ENCODE measurements around the gene PPP1R18.
"Not testable (repeated sequence)": the region's sequence is repeated elsewhere in the genome, so short reads cannot be mapped to it uniquely, and the experiment has no call there.

Gene PPP1R18

DNA sequence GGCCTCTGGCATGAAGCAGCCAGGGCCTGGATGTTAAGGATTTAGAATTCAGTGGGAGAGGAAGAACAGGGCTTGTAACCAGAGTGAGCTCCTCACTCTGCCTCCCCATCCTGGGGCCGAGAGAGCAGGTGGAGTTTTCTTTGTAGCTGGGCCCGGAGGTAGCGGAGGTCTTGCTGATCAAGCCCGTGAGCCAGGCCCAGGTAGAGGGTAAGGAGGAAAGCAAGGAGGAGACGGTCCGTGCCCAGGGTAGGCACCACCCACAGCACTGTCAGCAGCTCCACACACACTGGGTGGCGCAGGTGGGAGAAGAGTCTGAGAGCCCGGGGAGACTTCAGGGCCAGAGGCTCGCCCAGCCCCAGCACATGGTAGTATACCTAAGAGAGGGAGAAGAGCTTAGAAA is 2.1 kb upstream of the PPP1R18 start:
- no peak for DNase-seq

DNA sequence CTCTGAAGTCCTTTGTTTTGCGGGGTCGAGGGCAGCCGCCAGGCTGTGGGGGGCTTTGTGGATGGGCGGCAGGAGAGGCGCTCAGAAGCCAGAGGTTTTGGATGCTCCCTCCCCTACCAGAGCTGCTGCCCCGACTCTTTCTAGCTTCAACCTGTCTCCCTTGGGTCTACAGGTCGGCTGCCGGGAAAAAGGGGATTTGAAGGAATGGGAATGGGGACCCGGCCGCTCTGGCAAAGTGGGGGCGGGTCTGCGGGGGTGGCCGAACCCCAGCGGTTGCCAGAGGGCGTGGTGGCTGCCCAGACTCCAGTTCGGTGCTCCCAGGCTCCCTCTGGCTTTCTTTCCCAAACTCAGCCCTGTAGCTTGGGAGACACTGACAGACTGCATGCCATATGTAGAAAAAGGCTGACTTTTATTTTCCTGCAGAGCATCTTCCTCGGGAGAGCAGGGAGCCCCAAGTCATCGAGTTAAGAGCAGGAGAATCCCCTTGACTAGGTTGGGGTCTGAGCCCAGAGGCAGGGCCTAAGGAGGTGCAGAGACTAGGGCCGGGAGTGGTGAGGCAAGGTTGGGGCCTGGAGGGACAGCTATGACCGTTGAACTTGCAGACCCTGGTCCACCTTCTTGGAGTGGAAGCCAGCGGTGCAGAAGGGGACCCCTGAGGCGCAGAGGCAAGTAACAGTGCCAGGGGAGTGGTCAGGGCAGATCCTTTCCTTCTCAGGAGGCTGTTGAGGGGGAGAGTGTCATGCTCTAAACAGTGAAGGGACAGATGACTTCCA is 1.4 kb upstream of the PPP1R18 start:
- DNase-seq: no peak

DNA sequence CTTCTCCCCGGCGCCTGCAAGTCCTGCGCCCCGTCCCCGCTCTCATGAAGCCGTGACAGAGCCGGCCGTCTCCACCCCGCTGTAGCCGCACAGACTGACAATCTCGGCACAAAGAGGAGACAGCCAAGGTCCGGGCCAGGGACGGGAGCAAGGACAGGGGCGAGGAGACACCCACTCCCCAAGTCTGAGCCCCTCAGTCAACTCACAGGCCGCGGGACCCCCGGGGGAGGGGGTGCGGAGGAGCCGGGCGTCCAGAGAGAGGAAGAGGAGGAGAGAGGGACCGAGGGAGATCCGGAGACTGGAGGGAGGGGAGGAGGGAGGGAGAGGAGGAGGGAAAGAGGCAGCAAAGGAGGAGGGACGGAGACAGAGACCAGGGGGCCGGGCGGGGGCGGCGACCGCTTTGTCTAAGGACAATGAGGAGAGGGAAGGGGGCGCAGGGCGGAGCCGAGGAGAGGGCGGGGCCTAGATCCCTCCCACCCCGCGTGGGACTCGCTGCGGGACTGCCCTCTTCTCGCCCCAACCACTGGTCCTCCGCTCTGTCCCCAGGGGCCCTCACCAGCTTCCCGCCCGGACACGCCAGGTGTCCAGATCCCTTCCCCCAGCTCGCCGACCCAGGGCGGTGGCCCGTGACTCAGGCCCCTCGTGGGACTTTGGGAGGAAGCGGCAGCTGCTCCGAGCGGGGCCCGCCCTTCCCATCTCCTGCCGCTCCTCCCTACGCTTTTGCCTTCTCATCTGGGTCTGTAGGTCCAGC is 638 bp upstream of the PPP1R18 start:
- peak; percentile 79 for DNase-seq

DNA sequence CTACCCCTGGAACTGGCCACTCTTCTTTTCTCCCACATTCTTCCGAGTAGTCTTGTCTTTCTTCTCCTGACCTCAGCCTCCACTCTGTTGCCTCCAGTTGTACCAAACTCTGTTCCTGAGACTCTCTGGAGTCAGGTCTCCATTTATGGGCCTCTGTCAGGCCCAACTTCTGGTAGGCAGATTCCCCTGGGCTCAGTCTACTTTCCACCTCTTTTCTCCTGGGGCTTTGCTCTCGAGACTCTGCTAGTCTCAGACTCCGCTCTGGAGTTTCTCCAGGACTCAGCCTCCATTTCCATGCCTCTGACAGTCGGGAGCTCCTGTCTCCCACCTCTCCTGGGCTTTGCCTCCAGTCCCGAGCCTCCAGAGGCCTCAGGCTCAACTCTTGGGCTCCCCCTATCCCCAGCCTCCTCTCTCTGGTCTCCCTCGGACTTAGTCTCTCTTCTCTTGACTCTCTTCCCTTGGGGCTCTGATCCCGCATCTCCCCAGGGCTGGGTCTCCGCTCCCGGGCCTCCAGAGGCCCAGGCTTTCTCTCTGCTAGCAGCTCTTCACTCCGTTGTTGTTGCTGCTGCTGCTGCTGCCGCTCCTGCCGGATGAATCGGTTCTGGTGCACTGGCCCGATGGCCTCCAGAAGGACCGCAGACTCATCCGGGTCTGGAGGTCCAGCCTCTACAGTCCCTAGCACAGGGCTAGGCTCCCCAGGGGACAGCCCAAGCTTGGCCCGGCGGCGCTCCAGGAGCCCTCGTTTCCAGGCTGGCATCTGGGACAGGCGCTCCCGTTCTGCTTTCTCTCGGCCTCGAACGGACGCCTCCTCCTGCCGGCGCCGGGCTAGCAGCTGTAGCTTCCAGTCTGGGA is 1.1 kb downstream of the PPP1R18 start:
- DNase-seq: no peak

DNA sequence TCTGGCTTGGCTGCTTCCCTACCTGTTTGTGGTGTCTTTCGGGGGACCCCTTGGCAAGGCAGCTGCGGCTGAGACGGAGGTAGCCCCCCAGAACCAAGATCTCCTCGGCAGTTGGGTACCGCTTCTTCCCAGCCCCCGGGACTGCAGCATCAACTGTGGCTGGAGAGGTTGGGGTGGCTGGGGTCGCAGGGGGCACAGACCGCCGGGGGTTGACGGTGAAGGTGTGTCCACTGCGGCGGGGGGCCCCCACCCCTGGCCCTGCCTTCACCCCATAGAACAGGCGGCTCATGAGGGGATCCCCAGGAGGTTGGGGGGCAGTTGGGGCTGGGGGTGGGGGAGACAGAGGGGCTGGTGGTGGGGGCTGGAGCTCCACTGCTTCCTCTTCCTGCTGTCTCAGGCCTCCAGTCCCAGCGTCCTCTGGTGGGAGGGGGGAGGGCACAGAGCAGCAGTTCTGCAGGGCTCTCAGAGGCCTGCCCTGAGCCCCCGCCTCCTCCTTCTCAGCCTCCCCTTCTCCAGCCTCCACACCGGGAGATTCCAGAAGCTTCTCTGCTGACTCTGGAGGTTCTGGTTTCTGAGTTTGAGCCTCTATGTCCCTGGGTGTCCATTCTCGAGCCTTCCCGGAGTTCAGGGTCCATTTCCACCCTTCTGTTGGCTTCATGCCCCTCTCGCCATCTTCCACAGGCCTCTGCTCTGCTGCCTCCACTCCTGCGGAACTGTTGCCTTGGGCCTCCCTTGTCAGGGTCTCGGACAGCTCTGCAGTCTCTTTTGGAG is 1.9 kb downstream of the PPP1R18 start:
- DNase-seq: no peak

DNA sequence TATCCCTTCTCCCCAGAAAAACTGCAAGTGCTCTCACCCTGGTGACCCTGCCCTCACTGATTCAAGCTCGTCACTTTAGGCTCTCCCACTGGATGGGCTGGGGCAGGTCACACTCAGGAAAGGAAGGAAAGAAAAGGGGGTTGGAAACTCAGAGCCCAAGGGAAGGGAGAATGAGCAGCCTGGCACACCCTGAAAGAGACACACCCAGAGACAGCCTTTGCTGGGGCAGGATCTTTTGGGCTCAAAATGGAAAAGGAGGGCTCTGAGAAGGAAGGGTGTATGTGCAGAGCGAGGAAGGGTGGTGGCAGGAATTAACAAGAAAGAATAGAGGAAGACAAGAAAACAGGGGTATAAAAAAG is 2.5 kb downstream of the PPP1R18 start:
- no peak for DNase-seq

DNA sequence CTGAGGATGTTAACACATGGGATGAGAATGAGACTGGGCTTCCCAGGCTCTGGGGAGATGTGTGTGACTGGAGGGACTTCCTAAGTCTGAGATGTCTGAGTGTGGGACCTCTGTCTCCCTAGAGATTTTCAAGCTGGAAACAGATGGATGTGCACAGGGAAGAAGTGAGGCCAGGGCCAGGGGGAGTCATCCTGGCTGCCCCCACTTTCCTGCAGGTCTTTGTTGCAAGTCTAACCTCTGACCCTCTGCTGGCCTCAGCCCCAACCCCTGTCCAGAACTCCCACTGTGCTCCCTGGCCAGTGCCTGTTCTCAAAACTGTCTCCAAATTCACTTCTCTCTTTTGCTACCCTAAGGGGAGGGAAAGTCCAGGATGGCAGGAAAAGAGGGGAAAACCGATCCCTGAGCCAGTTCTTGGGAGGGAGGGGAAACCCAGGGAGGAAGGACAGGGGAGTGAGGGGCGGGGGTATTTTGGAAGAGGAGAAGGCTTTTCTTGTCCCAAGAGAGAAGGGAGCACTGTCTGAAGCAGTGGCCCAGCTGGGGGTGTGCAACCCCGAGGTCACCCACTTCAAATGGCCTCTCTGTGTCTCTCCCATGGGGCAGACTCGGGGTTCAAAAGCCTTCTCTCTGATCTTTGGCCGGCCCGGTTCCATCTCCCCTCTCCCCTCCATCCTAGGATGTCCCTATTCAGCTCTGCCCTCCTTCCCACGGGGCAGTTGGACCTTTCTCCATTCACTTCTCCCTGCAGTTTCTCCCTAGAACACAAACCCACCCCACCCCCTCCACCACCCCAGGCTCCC is 3.1 kb downstream of the PPP1R18 start:
- DNase-seq: no peak

DNA sequence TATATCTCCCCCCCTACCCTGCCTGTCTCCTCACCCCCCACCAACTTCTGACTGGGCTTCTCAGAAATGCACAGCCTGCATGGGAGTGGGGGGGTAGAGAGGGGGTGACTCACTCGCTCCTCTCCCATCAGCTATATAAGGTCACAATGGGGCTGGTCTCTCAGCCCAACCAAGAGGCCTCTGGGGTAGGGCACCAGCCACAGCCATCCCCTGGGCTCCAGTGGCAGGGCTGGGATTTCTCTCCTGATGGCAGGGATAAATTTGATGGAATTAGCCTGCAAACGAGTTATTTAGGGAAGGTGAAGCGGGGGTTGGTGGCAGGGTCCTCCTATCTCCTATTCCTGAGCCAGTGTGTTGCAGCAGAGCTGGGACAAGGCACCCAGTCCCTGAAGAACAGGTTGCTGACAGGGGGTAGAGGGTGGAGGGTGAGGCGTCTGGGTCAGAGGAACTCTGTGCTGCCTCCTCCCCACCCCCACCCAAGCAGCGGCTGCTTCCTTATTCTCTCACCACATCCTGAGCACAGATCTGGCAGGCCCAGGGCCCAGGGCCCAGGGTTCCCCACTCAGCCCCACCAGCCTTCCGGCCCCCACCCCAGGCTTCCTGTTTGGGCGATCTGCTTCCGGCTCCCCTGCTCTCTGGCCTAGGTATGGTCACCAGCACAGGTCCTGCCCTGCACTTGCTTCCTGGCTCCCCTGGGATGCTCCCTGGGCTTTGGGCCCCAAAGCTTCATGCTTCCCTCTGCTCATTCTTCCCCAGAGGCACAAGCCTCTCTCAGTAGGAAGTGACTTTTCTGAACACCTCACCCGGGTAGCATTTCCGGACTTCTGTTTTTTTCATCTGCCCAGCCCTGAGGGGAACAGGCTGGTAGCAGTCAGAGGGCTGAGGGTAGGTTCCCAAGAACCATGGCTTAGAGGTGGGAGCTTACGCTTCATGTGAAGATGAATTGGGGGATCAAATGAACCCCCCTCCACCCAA is 4.0 kb downstream of the PPP1R18 start:
- no peak for DNase-seq

DNA sequence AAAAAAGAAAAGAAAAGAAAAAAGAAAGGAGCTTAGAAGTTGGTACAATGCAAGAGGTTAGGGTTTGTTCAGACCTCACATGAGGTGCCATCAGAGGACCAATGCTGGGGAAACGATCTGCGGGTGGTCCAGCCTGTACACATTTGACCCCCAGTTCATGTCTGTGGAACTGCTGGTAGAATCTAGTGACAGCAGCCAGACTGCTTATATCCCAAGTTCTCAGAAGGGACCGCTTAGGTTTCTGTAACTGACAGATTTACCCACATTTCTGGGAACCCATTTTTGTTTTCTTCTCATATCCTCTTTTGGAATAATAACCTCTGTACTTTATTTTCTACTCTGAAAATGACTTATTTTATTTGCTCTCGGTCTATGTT is 4.7 kb downstream of the PPP1R18 start:
- DNase-seq: no peak

DNA sequence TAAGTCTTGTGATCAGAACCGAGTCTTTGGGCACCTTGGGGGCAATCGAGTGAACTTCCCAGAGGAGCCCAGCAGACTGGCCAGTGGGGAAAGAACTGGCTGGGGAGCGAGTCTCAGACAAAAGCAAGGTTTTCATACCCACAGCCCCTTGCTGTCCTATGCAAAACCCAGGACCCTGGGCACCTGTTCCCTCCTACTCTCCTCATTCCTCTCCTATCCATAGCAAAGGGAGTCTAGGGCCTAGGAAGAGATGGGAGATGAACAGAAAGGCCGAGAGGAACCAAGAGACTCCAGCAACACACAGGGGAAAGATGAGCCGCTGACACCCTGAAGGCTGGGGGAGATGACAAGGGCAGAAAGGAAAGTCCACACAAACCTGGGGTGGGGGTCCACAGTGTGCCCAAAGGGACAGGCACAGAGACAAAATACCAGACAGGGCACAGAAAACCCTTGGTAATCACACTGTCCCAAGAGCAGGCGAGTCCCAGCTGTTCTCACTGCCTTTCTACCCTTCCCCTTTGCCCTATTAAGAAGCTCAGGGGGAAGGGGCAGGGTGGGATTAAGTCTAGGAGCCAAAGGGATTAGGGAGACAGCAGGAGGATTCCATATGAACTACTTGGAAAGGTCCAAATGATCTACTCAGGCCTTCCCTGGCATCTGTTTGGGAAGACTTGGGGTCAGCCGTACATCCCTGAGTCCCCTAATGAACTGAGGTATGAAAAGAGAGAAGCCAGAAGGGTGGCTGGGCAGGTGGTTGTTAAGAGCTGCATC is 6.5 kb downstream of the PPP1R18 start:
- no peak for DNase-seq

DNA sequence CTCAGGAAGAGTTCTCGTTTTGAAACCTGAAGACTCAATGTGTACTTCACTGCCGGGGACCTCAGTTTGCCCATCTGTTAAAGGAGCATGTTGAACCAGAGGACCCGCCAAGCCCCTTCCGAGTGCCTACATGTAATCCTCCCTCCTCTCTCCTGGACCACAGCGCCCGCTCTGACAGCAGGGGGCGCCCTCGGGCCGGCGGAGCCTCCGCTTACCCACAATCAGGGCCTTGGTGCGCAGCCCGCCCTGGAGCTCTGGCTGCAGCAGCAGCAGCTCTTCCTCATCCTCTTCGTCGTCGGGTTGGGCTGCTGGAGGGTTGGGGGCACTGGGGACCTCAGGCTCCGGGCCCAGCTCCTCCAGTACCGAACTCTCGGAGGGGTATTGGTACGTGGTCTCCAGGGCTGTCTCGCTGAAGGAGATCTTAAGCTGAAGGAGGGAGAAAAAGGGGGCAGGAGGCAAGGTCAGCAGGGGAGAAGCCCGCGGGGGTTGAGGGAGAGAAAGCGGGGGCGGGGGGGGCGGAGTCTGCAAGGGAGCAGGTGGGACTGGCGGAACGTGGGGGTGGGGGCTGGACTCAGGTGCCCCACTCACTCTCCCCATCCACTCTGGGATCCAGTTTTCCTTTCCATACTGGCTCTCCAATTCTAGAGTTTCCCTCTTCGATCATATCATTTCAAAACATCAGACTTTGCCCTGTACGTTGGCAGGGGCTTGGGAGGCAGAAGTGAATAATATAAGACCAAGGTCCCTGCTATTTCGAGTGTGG is 7.3 kb downstream of the PPP1R18 start:
- no peak for DNase-seq

DNA sequence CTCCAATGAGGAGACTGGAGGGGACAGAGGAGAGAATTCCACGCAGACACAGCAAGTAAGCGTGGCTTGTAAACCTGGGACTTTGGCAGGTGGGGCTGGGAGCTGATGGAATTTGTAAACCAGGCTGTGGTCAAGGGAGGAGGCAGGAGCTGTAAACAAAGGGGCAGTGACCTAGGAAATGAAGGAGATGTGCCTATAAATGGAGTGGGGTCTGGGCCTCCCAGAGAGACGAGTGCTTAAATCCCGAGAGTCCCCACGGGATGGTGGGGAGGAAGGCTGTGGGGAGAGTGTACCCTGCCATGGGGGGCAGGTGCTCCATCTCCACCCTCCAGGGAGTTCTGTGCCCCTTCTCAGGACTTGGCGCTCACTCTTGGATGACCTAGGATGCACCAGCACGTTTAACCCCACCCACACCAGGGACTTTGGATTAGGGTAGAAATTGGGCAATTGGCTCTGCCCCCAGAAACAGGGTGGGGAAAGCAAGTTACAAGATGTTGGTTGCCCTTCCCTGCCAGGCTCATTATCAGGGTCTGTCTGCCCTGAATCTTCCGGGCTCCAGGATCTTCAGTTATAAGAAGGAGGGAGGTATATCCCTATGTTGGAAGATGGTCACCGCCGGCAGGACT is 9.7 kb downstream of the PPP1R18 start:
- DNase-seq: no peak

DNA sequence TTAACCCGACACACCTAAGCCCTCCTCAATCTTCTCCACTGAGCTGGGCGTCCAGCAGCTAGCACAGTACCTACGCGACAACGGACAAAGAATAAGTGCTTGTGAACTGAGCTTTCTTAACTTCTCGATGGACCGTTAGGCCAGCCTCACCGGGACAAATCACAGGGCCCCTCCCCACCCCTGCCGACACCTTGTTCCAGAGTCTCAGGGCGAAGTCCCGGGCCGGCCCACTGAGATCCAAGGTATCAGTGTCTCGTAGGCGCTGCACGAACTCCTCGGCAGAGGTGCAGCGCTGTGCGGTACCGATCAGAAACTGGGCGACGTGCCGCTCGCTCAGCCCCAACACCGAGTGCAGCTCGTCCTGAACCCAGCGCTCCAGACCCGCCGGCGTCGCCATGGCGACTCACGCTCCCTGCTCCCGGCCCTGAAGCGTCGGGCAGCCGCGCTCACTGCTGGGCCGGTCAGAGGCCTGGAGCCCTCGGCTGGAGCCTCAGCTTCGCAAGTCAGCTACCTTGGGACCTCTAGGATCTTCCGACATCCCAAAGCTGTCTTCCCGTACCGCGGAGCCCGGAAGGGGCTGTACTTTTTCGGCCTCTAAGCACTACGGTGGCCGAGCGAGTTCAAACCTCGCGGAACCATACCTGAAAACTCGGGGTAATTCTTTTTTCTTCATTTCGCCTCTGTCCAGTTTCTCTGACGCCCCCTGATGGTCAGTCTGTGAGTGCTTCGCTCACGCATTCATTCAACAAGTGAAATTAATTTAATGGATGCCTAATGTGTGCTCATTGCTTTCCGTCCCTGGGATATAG is 13.8 kb downstream of the PPP1R18 start, which contains the start of gene DHX16:
DHX16 (minus strand) TSS at position 562 of the 809 bp plus-strand sequence; CDS start at position 397, 165 bp downstream.
- DNase-seq: peak; percentile 88

DNA sequence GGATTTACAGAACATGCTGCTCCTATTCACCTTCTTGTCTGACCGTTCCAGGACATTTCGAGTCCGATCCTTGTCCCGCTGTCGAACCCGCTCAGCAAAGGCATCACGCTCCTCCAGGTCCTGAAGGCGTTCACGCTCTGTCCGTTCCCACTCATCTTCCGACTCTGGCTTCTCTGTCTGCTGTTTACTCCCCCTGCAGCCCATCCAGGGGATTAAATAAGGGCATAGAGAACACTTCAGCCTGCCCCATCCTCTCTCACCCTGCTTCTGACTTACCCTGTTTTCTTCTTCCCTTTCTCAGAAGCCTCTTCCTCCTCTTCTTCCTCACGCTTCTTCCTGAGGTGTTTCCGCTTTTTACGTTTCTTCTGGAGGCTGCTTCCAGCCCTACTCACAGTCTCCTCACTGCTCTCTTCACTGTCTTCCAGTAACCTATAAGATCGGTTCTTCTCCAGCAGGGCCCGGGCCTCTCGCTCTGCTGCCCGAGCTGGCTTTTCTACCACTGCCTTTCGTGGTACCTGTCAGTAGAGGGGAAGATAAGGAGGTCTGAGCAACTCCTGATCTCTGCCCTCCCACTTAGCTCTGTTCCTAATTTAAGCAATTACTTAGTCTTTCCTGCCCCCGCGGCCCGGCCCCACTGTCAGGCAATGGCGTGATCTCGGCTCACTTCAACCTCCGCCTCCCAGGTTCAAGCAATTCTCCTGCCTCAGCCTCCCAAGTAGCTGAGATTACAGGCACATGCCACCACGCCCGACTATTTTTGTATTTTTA is 15.5 kb downstream of the PPP1R18 start:
- no peak for DNase-seq

DNA sequence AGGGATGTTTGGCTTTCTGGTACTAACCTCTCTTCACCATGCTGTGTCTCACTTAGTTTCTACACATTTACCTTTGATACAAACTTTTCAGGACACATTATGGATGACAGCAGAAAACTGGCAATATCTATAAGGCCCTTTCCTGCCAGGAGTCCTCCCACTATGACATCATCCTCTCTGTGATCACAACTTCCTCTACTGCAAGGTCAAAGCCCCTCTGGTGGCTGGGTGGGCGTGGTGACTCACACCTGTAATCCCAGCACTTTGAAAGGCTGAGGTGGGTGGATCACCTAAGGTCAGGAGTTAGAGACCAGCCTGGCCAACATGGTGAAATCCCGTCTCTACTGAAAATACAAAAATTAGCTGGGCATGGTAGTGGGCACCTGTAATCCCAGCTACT is 20.1 kb downstream of the PPP1R18 start:
- not testable (repeated sequence) for DNase-seq

DNA sequence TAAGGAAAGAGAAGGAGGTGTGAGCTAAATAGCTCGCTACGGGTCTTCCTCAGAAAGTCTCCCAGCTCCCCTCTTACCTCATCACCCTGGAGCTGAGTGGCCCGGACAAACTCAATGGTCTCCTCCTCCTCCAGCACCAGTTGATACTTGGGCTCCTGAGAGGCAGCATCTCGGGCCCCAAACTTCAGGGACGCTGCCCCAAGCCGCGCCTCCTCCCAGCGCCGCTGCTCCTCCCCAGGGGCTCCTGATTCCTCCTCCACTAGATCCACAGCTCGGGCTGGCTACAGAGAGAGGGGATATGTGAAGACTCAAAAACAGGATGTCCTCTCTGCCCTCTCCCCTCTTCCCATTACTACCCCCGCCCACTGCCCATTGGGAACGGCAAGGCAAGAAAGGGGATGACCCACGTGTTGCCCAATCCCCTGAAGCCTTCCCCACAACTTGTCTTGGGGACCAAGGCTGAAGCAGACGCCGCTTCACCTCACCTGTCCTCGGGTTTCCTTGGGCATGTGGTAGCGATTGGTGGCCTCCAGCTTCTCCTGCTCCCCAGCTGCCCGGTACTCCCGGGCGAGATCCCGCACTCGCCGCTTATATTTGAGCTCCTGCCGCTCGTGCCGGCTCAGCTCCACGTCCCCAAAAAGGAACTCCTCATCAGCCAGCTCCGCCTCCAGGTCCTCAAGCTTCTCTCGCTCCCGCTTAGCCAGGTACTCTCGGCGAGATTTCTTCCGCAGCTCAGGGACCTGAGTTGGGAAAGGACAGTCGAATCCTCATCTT is 21.3 kb downstream of the PPP1R18 start:
- no peak for DNase-seq

Data from NCI-H2171 (cell line).